ENCODE data around the gene C1orf52.

C1orf52 gene

GRCh38 chr1:85228972-85229371 is 30.5 kb downstream of the C1orf52 start:
- DNase-seq = no peak

GRCh38 chr1:85225624-85226380 is 33.7 kb downstream of the C1orf52 start:
- no peak for DNase-seq

- no peak for DNase-seq
These were observed 34.5 kb downstream of the C1orf52 start for GRCh38 chr1:85224734-85225623.

- DNase-seq = no peak
These were observed 35.2 kb downstream of the C1orf52 start for GRCh38 chr1:85224295-85224694.

GRCh38 chr1:85223334-85223733 is 36.1 kb downstream of the C1orf52 start:
- DNase-seq = no peak

GRCh38 chr1:85220756-85221201 is 38.7 kb downstream of the C1orf52 start:
- no peak for DNase-seq

- no peak for DNase-seq
These were observed 39.4 kb downstream of the C1orf52 start for GRCh38 chr1:85219853-85220610.

- no peak for DNase-seq
These were observed 42.8 kb downstream of the C1orf52 start for GRCh38 chr1:85216697-85217096.

GRCh38 chr1:85214654-85215053 is 44.8 kb downstream of the C1orf52 start:
- DNase-seq = no peak

GRCh38 chr1:85208488-85208887 is 51.0 kb downstream of the C1orf52 start:
- DNase-seq = no peak

GRCh38 chr1:85203573-85204171 is 55.8 kb downstream of the C1orf52 start:
- DNase-seq = no peak

- DNase-seq = no peak
These were observed 56.6 kb downstream of the C1orf52 start for GRCh38 chr1:85202864-85203255.

- no peak for DNase-seq
These were observed 57.2 kb downstream of the C1orf52 start for GRCh38 chr1:85202092-85202863.

GRCh38 chr1:85201340-85202091 is 57.9 kb downstream of the C1orf52 start:
- DNase-seq = peak; percentile 86

- peak; percentile 88 for DNase-seq
These were observed 58.8 kb downstream of the C1orf52 start, which contains the start of gene SYDE2 for GRCh38 chr1:85200463-85201339. Gene SYDE2 (minus strand): TSS chr1:85201016. CDS start chr1:85200996, 20 bp downstream.
